Activated CD4-positive, alpha-beta T cell treated with anti-CD3 and anti-CD28 coated beads, Interleukin-2, amount 50 U/mL, for 16 hours (primary cell): ENCODE data around the gene IL1RL2.

ENCODE experiments used
- DNase-seq: peaks from one replicate; pipeline ENCODE4 v3.0.0-alpha.2; 2020

The IL1RL2 gene

GRCh38 chr2:102186791-102187495 is at the start of gene IL1RL2:
Gene IL1RL2 (plus strand): TSS chr2:102187023. CDS start chr2:102187868, 845 bp downstream.
- DNase-seq = no peak

- DNase-seq = peak; percentile 85
Observed at GRCh38 chr2:102137138-102137537, 49.7 kb upstream of the IL1RL2 start.

GRCh38 chr2:102138331-102138730 is 48.5 kb upstream of the IL1RL2 start:
- DNase-seq = peak; percentile 54

DNA sequence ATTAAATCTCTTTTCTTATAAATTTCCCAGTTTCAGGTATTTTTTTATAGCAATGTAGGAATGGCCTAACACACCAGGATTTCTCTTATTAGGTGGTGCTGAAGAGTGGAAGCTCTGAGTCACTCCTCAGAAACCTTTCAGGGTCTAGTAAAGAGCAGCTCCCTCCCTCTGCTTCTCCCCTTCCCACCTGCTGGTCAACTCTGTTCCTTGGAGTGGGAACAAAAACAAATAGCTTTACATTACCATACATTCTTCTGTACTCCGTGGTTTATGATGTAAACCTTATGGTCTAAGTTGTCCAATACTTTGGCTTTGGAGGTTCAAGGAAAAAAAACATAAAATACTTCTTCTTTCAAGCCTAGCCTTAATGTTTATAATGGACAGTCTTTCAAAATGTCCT is 47.0 kb upstream of the IL1RL2 start:
- no peak for DNase-seq

GRCh38 chr2:102140377-102140776 is 46.4 kb upstream of the IL1RL2 start:
- no peak for DNase-seq

DNA sequence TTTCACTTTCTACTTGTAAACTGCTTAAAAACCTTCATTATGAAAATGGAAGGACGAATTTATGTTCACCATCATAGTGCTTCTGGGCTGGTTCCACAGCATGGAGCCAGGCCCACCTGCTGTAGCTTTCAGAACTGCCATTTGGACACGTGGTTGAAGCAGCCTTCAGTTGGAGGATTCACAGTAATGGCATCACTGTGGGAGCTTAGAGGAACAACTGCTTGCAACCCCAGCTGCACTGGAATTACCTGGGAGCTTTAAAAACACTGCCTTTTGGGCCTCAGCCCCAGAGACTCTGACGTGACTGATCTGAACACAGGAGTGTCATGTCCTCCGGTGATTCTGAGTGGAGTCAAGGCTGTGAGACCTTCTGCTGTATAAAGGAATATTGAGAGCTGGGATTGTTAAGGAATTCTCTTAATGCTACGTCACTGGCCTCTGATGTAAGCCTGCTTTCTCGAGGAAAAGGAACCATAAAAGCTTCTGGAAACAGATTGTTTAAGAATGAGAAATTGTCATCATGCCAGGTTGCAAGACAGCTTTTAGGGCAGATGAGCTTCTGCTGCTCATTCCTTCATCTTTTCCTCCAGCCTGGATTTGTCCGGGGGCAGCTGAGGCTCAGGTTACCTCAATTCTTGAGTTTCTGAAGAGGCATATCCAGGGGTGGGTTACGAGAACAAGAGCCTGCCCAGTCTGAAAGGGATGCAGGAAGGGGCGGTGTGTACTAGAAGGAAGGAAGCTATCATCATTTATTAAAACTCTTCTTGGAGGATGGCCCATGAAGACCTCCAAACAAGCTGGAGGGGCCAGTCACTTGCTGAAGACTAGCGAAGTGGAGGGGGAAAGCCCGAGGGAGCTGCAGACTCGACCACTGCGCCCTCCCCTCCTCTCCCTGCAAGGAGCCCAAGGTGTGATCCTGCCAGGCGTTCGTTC is 45.5 kb upstream of the IL1RL2 start:
- DNase-seq = no peak

DNA sequence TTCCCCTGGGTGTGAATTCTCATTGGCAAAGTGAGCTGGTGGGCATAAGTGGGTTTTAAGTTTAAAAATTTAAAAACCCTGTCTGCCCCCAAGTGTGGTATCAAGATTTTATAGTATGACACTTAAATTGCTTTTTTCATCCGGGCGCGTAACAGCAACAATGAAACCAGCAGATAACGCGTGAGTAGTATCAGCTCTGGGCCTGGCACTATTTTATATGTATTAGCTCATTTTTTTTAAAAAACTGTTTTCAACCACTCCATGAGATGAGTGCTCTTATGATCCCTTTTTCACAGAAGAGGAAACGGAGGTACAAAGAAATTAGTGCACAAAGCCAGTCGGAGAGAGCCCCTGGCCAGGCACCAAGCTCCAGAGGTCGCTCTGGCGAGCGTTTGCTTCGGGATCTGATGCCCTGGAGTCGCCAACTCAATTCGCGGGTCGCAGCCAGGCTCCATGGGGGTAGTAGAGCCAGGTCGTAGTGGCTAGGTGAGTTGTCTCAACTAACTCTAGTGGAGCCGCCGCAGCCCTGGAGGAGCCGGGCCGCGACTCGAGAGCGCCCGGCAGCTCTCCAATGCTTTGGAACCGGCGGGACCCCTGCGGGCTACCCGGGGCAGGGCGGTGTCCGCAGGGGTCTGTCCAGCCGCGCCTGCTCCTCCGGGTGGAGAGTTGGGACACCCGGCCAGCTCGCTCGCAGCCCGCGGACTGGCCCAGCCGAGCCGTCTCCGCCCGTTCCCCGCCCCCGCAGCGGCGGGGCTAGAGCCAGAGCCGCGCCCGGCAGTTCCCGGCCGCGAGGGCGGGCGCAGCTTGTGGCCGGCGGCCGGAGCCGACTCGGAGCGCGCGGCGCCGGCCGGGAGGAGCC is 44.6 kb upstream of the IL1RL2 start, which contains the start of gene IL1R1:
IL1R1 (plus strand) TSS at position 777 of the 859 bp plus-strand sequence. CDS start 14,979 bp downstream, outside the sequence.
- DNase-seq = no peak

- no peak for DNase-seq
Observed at GRCh38 chr2:102142829-102143449, 43.9 kb upstream of the IL1RL2 start.

GRCh38 chr2:102143450-102143985 is 43.3 kb upstream of the IL1RL2 start:
- DNase-seq = no peak

DNA sequence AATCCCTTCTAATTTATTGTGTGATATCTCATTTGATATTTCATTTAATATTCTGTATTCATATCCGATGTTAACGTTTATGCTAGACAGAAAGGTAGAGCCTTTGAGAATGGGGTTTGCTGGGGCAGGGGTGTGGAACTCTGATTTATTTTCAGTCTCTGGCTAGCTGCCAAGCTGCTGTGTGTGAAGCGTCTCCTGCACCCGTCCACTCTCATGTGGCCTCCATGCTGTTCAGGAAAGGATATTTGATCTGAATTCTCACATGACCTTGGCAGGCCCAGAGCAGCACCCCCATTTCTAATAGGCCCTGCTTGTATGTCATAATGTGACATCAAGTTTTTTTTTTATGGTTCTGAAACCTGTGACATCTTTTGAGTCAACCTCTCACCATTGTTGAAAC is 42.7 kb upstream of the IL1RL2 start:
- DNase-seq = no peak

GRCh38 chr2:102145107-102145506 is 41.7 kb upstream of the IL1RL2 start:
- DNase-seq = no peak

DNA sequence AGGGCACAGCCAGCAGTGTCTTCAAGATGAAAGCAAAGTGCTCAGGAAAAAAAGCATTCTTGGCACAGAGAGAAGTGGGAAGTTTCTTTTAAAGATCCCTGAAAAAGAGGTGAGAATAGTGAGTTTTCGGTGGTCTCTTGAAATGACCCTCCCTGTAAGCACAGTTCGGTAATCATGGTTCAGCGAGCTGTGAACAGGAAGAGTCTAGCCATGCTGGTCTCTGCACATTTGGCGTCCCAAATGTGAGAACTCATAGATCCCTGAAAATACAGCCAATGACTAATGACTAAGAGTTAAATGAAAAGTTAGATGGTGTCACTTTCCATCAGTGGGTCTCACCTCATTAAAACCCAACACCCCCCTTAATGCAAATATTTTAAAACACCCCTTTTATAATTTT is 40.9 kb upstream of the IL1RL2 start:
- DNase-seq = no peak

GRCh38 chr2:102147935-102148334 is 38.9 kb upstream of the IL1RL2 start:
- DNase-seq = peak; percentile 60

GRCh38 chr2:102149243-102149642 is 37.6 kb upstream of the IL1RL2 start:
- no peak for DNase-seq

DNA sequence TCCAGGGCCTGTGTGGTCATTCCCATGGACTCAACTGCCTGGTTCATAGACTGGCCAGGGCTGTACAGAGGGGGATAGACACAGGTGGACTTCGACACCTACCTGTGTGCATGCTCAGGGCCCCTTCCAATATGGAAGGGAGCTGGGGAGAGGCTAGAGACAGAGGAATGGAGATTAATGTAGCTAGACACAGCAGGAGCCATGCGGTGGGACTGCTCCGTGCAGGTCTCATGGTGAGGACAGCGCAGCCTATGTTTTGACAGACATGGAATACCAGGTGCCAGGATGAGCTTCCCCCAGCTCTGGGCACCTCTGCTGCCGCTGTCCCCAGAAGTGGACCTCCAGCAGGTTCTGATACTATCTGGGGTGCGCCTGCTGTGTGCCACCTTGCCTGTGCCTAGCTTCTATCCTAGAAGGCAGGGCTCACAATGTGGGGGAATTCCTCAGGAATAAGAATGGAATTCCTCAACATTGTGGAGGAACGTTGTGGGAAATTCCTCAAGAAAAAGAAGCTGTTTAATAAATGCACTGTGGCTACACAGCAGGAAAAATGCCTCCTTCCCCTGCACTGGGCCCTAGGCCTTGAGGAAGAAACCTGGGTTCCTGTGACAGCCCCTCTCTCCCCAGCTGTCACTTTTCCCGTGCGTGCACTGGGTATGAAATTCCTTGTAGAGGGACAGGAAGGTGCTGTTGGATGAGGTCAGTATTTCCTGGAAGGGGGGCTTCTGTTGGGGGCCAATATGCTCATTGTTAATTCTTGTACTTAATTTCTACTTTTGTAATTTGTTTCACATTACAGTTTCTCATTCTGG is 37.0 kb upstream of the IL1RL2 start:
- DNase-seq = no peak

- DNase-seq = no peak
Observed at GRCh38 chr2:102154364-102154763, 32.5 kb upstream of the IL1RL2 start.

DNA sequence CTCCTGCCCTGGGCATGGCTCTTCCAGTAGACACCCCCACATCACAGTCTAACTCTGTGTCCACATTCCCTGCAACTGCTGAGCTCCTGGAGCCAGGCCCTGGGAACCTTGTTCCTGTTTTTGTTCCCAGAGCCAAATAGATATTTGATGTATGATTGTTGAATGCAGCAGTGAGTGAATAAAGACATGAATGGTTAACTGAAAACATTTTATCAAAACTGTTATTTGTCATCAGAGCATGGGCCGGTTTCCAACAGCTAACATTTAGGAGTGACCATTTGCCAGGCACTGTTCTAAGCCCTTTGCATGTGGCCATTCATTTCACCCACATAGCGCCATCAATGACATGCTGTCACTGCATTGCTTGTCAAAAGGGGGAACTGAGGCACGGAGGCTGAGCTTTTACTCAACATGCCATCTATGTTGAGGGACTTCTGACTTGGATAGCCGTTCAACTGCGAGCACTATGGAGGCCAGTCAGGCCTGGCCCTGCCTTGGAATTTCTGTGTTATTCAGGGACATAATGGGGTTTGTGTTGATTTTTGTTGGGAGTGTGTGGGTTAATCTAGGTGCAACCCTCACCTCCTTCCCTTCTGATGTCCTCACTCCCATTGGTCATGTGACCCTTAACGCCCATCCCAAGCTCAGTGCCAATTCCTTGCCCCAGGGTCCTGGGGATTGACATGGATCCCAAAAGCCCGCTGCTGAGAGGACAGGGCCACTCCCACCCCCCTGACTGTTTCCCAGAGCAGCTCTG is 31.7 kb upstream of the IL1RL2 start:
- no peak for DNase-seq

DNA sequence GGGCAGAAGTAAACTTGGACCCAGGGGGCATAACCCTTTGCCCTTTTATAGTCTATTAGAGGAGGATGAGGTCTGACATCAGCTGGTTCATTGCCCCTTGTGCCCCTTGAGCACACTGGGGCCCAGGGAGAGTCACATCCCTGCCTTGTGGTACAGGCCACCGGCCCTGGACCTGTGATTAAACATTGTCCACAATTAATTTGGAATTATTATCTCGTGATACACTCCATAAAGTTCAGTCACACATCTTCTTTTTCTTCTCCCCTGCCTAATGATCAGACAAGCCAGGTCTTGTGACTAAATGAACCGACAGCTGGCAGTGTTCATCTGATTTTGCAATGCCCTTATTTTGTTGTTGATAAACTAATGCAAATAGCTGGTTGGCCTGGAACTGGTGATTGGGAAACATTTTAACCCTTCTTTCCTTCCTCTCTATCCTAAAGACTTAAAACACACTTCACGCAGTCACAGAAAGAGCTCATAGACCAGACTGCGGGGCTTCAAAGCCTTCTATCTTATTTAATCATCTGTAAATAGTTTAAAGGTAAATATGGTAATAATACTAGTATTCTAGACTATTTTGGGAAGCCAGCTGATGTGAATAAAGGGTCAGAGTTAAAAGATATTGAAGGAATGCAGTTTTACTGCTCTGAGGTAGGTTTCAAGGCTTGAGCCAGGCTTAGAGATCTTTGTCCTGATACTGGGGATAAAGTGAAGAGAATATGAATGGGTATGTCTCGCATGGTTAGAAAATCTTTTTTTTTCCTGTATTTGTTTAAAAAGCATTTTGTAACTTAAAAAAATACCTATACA is 30.9 kb upstream of the IL1RL2 start:
- no peak for DNase-seq

DNA sequence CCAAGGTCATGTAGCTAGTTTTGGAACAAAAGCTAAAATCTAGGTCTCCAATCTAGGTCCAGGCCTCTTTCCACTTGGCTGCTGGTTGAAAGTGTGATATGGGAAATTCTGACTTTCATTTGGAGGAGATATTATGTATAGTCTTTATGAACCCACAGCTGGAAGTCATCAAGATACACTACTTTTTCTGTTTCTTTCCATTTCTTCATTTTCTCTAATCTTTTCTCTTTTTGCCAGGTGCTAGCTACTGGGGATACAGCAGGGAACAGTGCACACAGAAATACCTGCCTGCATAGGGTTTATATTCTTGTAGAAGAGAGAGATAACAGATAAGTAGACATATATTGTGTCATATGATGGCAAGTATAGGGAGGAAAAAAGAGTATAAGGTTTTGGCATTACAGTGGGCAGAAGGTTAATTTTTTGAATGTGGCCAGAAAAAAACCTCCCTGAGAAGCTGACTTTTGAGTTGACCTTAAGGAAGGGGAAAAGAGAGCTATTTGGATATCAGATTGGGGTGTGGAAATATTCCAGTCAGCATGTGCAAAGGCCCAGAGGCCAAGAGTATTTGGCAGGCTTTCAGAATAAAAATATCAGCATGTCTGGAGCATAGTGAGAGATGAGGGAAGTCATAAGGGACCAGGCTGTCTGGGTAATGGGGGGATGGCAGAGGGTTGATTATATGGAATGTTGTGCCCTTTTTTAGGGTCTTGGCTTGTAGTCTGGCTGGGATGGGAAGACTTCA is 28.6 kb upstream of the IL1RL2 start:
- DNase-seq = no peak
